IMR-90 (cell line): ENCODE data around the gene LRIT1. TPM values are rescaled to one million over a fixed set of nuclear protein-coding genes. Genes with fewer than 3 reads are reported as not detected.

Experiments used
- ATAC-seq: fragments of 200-7000 bp; cut with Tn5 transposase; 2 replicates; pipeline ENCODE4 v1.9.1; 2020; ENCODE audit warnings: low read depth, mild to moderate bottlenecking, moderate library complexity
- BruUV-seq: library from RNA; stranded (reverse); fragments of 400-500 nt; replicated peaks from 2 replicates; lab custom pipeline; 2021; lab: Mats Ljungman, UMichigan
- CTCF ChIA-PET: fragments of 300-600 bp; formaldehyde crosslinking; extraction: SDS; loops from one replicate; lab custom pipeline; 2021; ENCODE audit warnings: antibody characterized with exemption; lab: Yijun Ruan, JAX
- POLR2A ChIA-PET: fragments of 300-600 bp; sonication (Branson Sonifier 250); formaldehyde crosslinking; loops from one replicate; lab custom pipeline; 2022; ENCODE audit warnings: antibody characterized with exemption; ENCODE audit not compliant: unreplicated experiment; lab: Charles Lee
- DNase-seq: peaks from one replicate; pipeline ENCODE4 v3.0.0; 2013
- H2AFZ ChIP-seq: replicated peaks from 2 replicates; pipeline ENCODE3; 2013; ENCODE audit warnings: low read length, mild to moderate bottlenecking; ENCODE audit not compliant: poor library complexity
- H2AK5ac ChIP-seq: 2 replicates; pipeline ENCODE4 v1.6.1; 2013; ENCODE audit warnings: low read depth, low read length, inconsistent platforms
- H2AK9ac ChIP-seq: replicated peaks from 2 replicates; pipeline ENCODE3; 2013; ENCODE audit warnings: mild to moderate bottlenecking, low read depth, low read length, moderate library complexity; ENCODE audit not compliant: poor library complexity
- H2BK120ac ChIP-seq: 2 replicates; pipeline ENCODE4 v1.6.1; 2013; ENCODE audit warnings: low read depth, low read length, inconsistent platforms
- H2BK15ac ChIP-seq: 3 replicates; pipeline ENCODE4 v1.6.1; 2013; ENCODE audit warnings: low read depth, low read length, inconsistent platforms
- H2BK20ac ChIP-seq: 2 replicates; pipeline ENCODE4 v1.6.1; 2013; ENCODE audit warnings: low read depth, mild to moderate bottlenecking, inconsistent platforms, low read length, moderate library complexity
- H2BK5ac ChIP-seq: 2 replicates; pipeline ENCODE4 v1.6.1; 2013; ENCODE audit warnings: mild to moderate bottlenecking, low read depth, low read length, inconsistent platforms; ENCODE audit not compliant: poor library complexity, severe bottlenecking
- H3K14ac ChIP-seq: replicated peaks from 2 replicates; pipeline ENCODE4 v1.6.1; 2013; ENCODE audit warnings: low read depth, low read length, inconsistent platforms
- H3K18ac ChIP-seq: 2 replicates; pipeline ENCODE4 v1.6.1; 2013; ENCODE audit warnings: low read depth, low read length, control low read depth
- H3K23ac ChIP-seq: 2 replicates; pipeline ENCODE4 v1.6.1; 2013; ENCODE audit warnings: low read depth, low read length, inconsistent platforms
- H3K27ac ChIP-seq: 2 replicates; pipeline ENCODE4 v1.5.1; 2013; ENCODE audit warnings: mild to moderate bottlenecking, control low read depth, low read length; ENCODE audit not compliant: insufficient read depth
- H3K27me3 ChIP-seq: 2 replicates; pipeline ENCODE4 v1.6.1; 2013; ENCODE audit warnings: low read length; ENCODE audit not compliant: control insufficient read depth, insufficient read depth
- H3K36me3 ChIP-seq: 2 replicates; pipeline ENCODE4 v1.6.1; 2013; ENCODE audit warnings: low read length, mixed read lengths; ENCODE audit not compliant: control insufficient read depth, insufficient read depth
- H3K4ac ChIP-seq: 2 replicates; pipeline ENCODE4 v1.6.1; 2013; ENCODE audit warnings: low read depth, low read length, inconsistent platforms
- H3K4me1 ChIP-seq: 2 replicates; pipeline ENCODE4 v1.6.1; 2013; ENCODE audit warnings: low read length, mixed read lengths; ENCODE audit not compliant: control insufficient read depth, insufficient read depth
- H3K4me2 ChIP-seq: 2 replicates; pipeline ENCODE4 v1.6.1; 2013; ENCODE audit warnings: low read depth, mild to moderate bottlenecking, control low read depth, low read length, moderate library complexity
- H3K4me3 ChIP-seq: 2 replicates; pipeline ENCODE4 v1.5.1; 2013; ENCODE audit warnings: low read depth, mild to moderate bottlenecking, control low read depth, low read length, moderate library complexity; ENCODE audit not compliant: insufficient read depth
- H3K56ac ChIP-seq: 2 replicates; pipeline ENCODE4 v1.6.1; 2013; ENCODE audit warnings: low read length, inconsistent platforms; ENCODE audit not compliant: insufficient read depth; ENCODE audit errors: extremely low read depth
- H3K79me1 ChIP-seq, 2 experiments: 2 replicates each; pipeline ENCODE4 v1.6.1; 2013; ENCODE audit warnings: low read length in 2 of 2, inconsistent platforms in 1 of 2, low read depth in 1 of 2
- H3K9ac ChIP-seq: 2 replicates; pipeline ENCODE4 v1.6.1; 2013; ENCODE audit warnings: low read depth, low read length, control low read depth
- H3K9me1 ChIP-seq: 2 replicates; pipeline ENCODE4 v1.6.1; 2013; ENCODE audit warnings: low read length, inconsistent platforms; ENCODE audit not compliant: insufficient read depth
- H3K9me3 ChIP-seq: 2 replicates; pipeline ENCODE4 v1.6.1; 2013; ENCODE audit warnings: low read length; ENCODE audit not compliant: control insufficient read depth, insufficient read depth
- H4K20me1 ChIP-seq: 2 replicates; pipeline ENCODE4 v1.6.1; 2013; ENCODE audit warnings: low read length, inconsistent platforms; ENCODE audit not compliant: insufficient read depth
- H4K5ac ChIP-seq: 2 replicates; pipeline ENCODE4 v1.6.1; 2013; ENCODE audit warnings: mild to moderate bottlenecking, low read depth, low read length, control low read depth
- H4K8ac ChIP-seq, 2 experiments: 2 replicates each; pipeline ENCODE4 v1.6.1; 2013; ENCODE audit warnings: low read depth in 2 of 2, low read length in 2 of 2, control low read depth in 1 of 2, inconsistent platforms in 1 of 2
- H4K91ac ChIP-seq: 2 replicates; pipeline ENCODE4 v1.6.1; 2013; ENCODE audit warnings: low read depth, low read length, inconsistent platforms; ENCODE audit not compliant: insufficient read depth
- BHLHE40 ChIP-seq: fragments of 150-350 bp; IDR thresholded peaks from 2 replicates; pipeline ENCODE4 v1.6.1; 2016; ENCODE audit warnings: mild to moderate bottlenecking, low read depth, low read length
- CTCF ChIP-seq: conservative IDR thresholded peaks from 2 replicates; pipeline ENCODE4 v1.5.1; 2012; ENCODE audit warnings: mild to moderate bottlenecking, low read depth, low read length, improper control_type of control experiment
- FOS ChIP-seq: fragments of 150-350 bp; IDR thresholded peaks from 2 replicates; pipeline ENCODE4 v1.6.1; 2016; ENCODE audit warnings: low read depth, low read length
- MAZ ChIP-seq: IDR thresholded peaks from 2 replicates; pipeline ENCODE4 v1.6.1; 2012; ENCODE audit warnings: low read depth, mild to moderate bottlenecking, low read length, improper control_type of control experiment, moderate library complexity, borderline replicate concordance
- MXI1 ChIP-seq: IDR thresholded peaks from 2 replicates; pipeline ENCODE4 v1.6.1; 2012; ENCODE audit warnings: low read depth, mild to moderate bottlenecking, low read length, moderate library complexity, borderline replicate concordance
- NFE2L2 ChIP-seq: fragments of 150-350 bp; IDR thresholded peaks from 2 replicates; pipeline ENCODE4 v1.6.1; 2016; ENCODE audit warnings: low read depth, mild to moderate bottlenecking, low read length
- POLR2A ChIP-seq: IDR thresholded peaks from 2 replicates; pipeline ENCODE4 v1.6.1; 2012; ENCODE audit warnings: mild to moderate bottlenecking, low read depth, low read length
- RFX5 ChIP-seq: IDR thresholded peaks from 2 replicates; pipeline ENCODE4 v1.8.0; 2012; ENCODE audit warnings: low read depth, mild to moderate bottlenecking, low read length, moderate library complexity
- SMC3 ChIP-seq: fragments of 150-350 bp; IDR thresholded peaks from 2 replicates; pipeline ENCODE4 v1.6.1; 2016; ENCODE audit warnings: low read depth, mild to moderate bottlenecking, antibody characterized with exemption, low read length, moderate library complexity
- USF2 ChIP-seq: fragments of 150-350 bp; IDR thresholded peaks from 2 replicates; pipeline ENCODE4 v1.6.1; 2017; ENCODE audit warnings: mild to moderate bottlenecking, antibody characterized with exemption, low read length, low read depth
- WGBS, 2 experiments: methylation state at CpG; one replicate each; pipeline versions ENCODE4 v1.1.5 to v1.1.7; 2013; ENCODE audit warnings: missing lambda C conversion rate in 2 of 2; ENCODE audit not compliant: insufficient read length in 1 of 2; ENCODE audit errors: extremely low coverage in 2 of 2; 5-methylcytosine and 5-hydroxymethylcytosine counted together
- dilution Hi-C: fragments of 300-500 bp; cut with HindIII; formaldehyde crosslinking; loops from one replicate; pipeline ENCODE4 v1.14.3; 2018; ENCODE audit warnings: low sequenced_read_pairs; ENCODE audit not compliant: unreplicated experiment
- in situ Hi-C: fragments of 300-500 bp; cut with MboI; formaldehyde crosslinking; loops from 3 replicates; pipeline ENCODE4 v1.14.3; 2019; ENCODE audit warnings: low sequenced_read_pairs, inconsistent platforms, mixed read lengths
- intact Hi-C: fragments of 100-400 bp; cut with micrococcal nuclease; formaldehyde crosslinking; loops from 2 replicates; pipeline ENCODE4 v1.10.0; 2022
- polyA plus RNA-seq, 3 experiments: library from polyadenylated mRNA; depleted of rRNA; stranded (reverse); fragments of >200 nt; gene quantifications; 2 replicates each; pipeline ENCODE4 v1.2.3, GENCODE V29; 2012; ENCODE audit warnings: low replicate concordance in 1 of 3
- total RNA-seq: library from RNA; depleted of rRNA; stranded (reverse); fragments of >200 nt; gene quantifications from 2 replicates; pipeline ENCODE4 v1.2.3, GENCODE V29; 2012

Gene LRIT1
- total and polyA plus RNA-seq, 2 of the 4 experiments (the other 2 are of a cell fraction), result not detected

- H3K4me3 ChIP-seq, result no peak overlapping the region
- no peak overlapping the region for H2AK5ac ChIP-seq
- H3K27me3 ChIP-seq, result peaks cover 12% of the 10 kb centered on the region
- ATAC-seq (no peak), DNase-seq (no peak)
- H3K9me3 ChIP-seq, result no peaks in the 10 kb centered on the region
- no peak overlapping the region for H4K91ac ChIP-seq
- peak overlapping the region; percentile 58 for H2AFZ ChIP-seq
- ChIA-PET POLR2A (no interaction called here), CTCF (no interaction called here)
- H3K56ac ChIP-seq, result no peak overlapping the region
- intact Hi-C loops, result no loop called here
- H3K9me1 ChIP-seq, result no peaks in the 10 kb centered on the region
- no peak overlapping the region for H4K8ac ChIP-seq
- dilution Hi-C loops, result no loop called here
- H3K4ac ChIP-seq, result no peak overlapping the region
- H3K27ac ChIP-seq, result no peak overlapping the region
- no peaks in the 10 kb centered on the region for H3K79me1 ChIP-seq
- no CpG with 5 or more reads among the region's 5 CpGs for WGBS, 2 experiments
- no peaks in the 10 kb centered on the region for H3K36me3 ChIP-seq
- H2BK5ac ChIP-seq, result no peak overlapping the region
- H3K18ac ChIP-seq, result no peak overlapping the region
- H3K4me2 ChIP-seq, result no peak overlapping the region
- H3K4me1 ChIP-seq, result no peaks in the 10 kb centered on the region
- in situ Hi-C loops, result no loop called here
- H4K20me1 ChIP-seq, result no peaks in the 10 kb centered on the region
- H3K9ac ChIP-seq, result no peak overlapping the region
- peak overlapping the region; percentile 19 for H2AK9ac ChIP-seq
- no TSS peak for BruUV-seq
- TF ChIP-seq NFE2L2 (no peak), SMC3 (no peak), POLR2A (no peak), FOS (no peak), MAZ (no peak), CTCF (no peak), USF2 (no peak), BHLHE40 (no peak), RFX5 (no peak), MXI1 (no peak)
- no peak overlapping the region for H2BK120ac ChIP-seq
- no peak overlapping the region for H2BK15ac ChIP-seq
- H4K5ac ChIP-seq, result no peak overlapping the region
- H3K23ac ChIP-seq, result no peak overlapping the region
- H2BK20ac ChIP-seq, result no peak overlapping the region
- no peak overlapping the region for H3K14ac ChIP-seq
Measured at GRCh38 chr10:84202349-84202748, 39.0 kb downstream of the LRIT1 start.
